ENCODE data around the gene CCDC102A. TPM values are rescaled to one million over a fixed set of nuclear protein-coding genes. Genes with fewer than 3 reads are reported as not detected.

Gene CCDC102A
- total RNA-seq, 4 donors from 2014 or later = 7.1 to 11.5 (median 8.5) TPM

DNA sequence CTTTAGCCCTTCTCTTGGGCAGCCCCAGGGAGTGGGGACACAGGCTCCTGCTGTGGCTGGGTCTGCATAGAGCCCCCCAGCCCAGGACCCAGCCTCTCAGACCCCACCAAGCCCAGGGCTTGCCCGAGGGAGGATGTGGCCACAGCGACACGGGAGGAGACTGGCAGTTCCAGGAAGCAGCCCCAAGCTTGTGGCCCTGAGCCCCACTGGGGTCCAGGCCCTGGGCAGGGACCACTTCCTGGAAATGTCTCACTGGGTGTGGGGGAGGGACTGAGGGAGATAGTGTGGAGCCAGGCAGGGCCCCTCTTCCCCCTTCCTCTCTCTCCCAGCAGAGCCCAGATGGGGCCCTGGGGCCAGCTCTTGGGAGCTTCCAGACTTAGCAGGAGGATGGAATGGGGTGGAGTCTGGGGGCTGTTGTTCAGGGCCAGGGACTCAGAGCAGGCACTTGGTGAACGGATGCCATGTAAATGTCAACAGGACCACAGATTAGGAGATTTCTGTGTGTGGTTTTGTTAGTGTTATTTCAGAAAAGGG lies 41.4 kb upstream of the CCDC102A start:
- 52% methylated on average over 4 of the region's 4 CpGs for WGBS
- Histone ChIP-seq H3K36me3 (no peaks in the 10 kb centered on the region), H3K27me3 (peaks cover 10% of the 10 kb centered on the region), H3K27ac (no peak overlapping the region), H3K4me3 (no peak overlapping the region), H3K9me3 (no peaks in the 10 kb centered on the region), H3K4me1 (peaks cover 2% of the 10 kb centered on the region)
- TF ChIP-seq, protein P1, sequence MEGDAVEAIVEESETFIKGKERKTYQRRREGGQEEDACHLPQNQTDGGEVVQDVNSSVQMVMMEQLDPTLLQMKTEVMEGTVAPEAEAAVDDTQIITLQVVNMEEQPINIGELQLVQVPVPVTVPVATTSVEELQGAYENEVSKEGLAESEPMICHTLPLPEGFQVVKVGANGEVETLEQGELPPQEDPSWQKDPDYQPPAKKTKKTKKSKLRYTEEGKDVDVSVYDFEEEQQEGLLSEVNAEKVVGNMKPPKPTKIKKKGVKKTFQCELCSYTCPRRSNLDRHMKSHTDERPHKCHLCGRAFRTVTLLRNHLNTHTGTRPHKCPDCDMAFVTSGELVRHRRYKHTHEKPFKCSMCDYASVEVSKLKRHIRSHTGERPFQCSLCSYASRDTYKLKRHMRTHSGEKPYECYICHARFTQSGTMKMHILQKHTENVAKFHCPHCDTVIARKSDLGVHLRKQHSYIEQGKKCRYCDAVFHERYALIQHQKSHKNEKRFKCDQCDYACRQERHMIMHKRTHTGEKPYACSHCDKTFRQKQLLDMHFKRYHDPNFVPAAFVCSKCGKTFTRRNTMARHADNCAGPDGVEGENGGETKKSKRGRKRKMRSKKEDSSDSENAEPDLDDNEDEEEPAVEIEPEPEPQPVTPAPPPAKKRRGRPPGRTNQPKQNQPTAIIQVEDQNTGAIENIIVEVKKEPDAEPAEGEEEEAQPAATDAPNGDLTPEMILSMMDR (IDR thresholded peaks at IDR 0.05) = no peak
- TF ChIP-seq POLR2A (IDR thresholded peaks at IDR 0.05) (no peak), EP300 (IDR thresholded peaks at IDR 0.05) (no peak), POLR2AphosphoS5 (IDR thresholded peaks at IDR 0.05) (no peak)
- no peak for DNase-seq (ENCODE audit: low spot score in 2 of 2)

DNA sequence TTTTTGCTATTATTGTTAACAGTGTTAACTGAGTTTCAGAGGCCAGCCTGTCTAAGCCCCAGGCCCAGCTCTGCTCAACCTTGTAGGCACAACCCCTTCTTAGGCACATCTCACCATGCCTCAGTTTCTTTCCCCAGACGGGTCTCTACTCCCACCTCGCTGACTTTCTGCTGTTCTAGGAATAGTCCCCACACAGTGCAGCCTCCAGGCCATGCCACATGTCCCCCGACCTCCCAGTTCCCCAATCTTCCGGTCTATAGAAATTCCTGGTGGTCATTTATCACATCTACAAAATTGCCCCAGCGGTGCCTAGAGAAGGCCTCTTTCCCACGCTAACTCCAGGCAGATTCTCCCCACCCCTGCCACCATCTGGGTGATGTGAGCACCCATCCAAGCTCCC lies 40.8 kb upstream of the CCDC102A start:
- WGBS = 88% methylated on average over 6 of the region's 6 CpGs
- H3K4me3 ChIP-seq = no peak overlapping the region
- H3K27me3 ChIP-seq = peaks cover 10% of the 10 kb centered on the region
- TF ChIP-seq EP300 (IDR thresholded peaks at IDR 0.05) (no peak), POLR2AphosphoS5 (IDR thresholded peaks at IDR 0.05) (no peak), POLR2A (IDR thresholded peaks at IDR 0.05) (no peak)
- TF ChIP-seq, protein P1 (IDR thresholded peaks at IDR 0.05) = no peak
- H3K27ac ChIP-seq = no peak overlapping the region
- no peaks in the 10 kb centered on the region for H3K36me3 ChIP-seq
- no peak for DNase-seq (ENCODE audit: low spot score in 2 of 2)
- H3K9me3 ChIP-seq = no peaks in the 10 kb centered on the region
- peaks cover 2% of the 10 kb centered on the region for H3K4me1 ChIP-seq

DNA sequence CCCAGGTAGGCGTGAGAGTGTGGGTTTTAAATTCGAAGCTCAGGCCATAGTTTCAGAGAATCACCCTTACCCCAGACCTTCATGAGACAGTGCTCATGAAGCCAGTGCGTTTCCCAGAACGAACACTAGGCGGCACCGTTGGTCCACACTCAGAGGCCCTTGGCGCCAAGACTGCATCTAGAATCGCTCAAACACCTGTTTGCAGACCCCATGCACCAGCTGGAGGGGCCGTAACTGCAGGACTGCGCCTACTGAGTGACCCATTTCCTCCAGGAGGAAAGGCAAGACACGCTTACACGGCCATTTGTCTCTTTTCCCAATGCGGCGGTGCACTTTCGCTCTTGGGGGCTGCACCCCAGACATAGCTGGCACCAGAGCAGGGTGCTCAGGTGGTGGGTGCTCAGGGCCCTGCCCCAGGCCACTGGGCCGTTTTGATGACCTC lies 40.1 kb upstream of the CCDC102A start:
- Histone ChIP-seq H3K4me1 (peaks cover 2% of the 10 kb centered on the region), H3K27ac (no peak overlapping the region), H3K36me3 (no peaks in the 10 kb centered on the region), H3K9me3 (no peaks in the 10 kb centered on the region), H3K27me3 (peaks cover 10% of the 10 kb centered on the region), H3K4me3 (no peak overlapping the region)
- TF ChIP-seq POLR2A (IDR thresholded peaks at IDR 0.05) (no peak), EP300 (IDR thresholded peaks at IDR 0.05) (no peak)
- TF ChIP-seq, protein P1 (IDR thresholded peaks at IDR 0.05) = peak; percentile 88 to 93
- peak in 1 of 2 donors; percentile 82 for DNase-seq (ENCODE audit: low spot score in 2 of 2)
- WGBS = 33% methylated on average over 8 of the region's 16 CpGs

DNA sequence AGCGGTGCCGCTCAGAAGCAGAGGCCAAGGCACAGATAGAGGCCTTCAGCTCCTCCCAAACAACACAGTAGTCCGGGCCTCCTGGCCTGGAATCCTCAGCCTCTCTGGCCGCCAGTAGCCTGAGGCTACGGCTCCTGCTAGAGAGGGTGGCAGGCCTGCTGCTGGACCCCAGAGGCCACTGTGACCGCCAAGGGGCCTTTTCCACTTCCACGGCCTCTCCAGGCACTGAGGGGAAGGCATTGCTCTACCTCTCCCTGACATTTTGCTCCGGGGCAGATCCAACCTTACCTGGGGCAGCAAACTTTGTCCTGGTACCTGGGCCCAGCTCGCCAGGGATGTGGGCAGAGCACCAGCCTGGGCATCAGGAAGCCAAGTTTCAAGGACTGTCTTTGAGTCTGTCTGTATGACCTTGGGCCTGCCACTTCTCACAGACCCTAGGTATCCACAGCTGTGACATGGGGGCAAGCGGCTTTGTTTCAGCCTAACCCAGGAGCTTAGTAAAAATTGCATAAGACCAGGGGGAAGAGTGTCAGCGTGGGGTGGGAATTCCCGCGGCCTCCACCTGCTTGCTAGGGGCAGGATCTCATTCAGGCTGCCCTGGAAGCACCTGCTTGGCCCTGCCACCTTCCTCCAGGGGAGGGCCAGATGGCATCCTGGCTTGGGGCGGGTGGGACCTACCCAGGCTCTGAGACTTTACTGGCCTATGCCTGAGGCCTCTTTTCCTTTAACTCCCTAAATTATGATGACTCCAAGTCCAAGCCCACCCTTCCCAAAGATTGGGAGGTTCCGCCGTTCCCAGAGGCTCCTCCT lies 39.3 kb upstream of the CCDC102A start:
- Histone ChIP-seq H3K36me3 (no peaks in the 10 kb centered on the region), H3K4me3 (no peak overlapping the region)
- WGBS = 76% methylated on average over 14 of the region's 16 CpGs

More for the DNA sequence above, 39.3 kb upstream of the CCDC102A start:
- Histone ChIP-seq H3K27ac (no peak overlapping the region), H3K27me3 (peaks cover 17% of the 10 kb centered on the region), H3K9me3 (no peaks in the 10 kb centered on the region), H3K4me1 (peaks cover 2% of the 10 kb centered on the region)
- no peak for DNase-seq (ENCODE audit: low spot score in 2 of 2)
- TF ChIP-seq POLR2AphosphoS5 (IDR thresholded peaks at IDR 0.05) (no peak), POLR2A (IDR thresholded peaks at IDR 0.05) (no peak), EP300 (IDR thresholded peaks at IDR 0.05) (no peak)
- TF ChIP-seq, protein P1 (IDR thresholded peaks at IDR 0.05) = no peak

Data from suprapubic skin (tissue), 4 donors.